Activated T-helper 2 cell treated with anti-CD3 and anti-CD28 coated beads, Interferon-gamma antibody, Interleukin-2, Interleukin-4, amounts not matched to agents 10 μg/mL and 5 μg/mL and 100 μg/mL, durations not matched to agents 14 hours and 24 hours and 36 hours (primary cell): ENCODE measurements around the gene PANX3. TPM values are rescaled to one million over a fixed set of nuclear protein-coding genes. Genes with fewer than 3 reads are reported as not detected.

Experiments
- DNase-seq: peaks from one replicate; pipeline ENCODE4 v3.0.0; 2021; ENCODE audit warnings: low spot score
- H3K27ac Mint-ChIP-seq: one replicate; pipeline ENCODE4 v1.8.0; 2021; ENCODE audit warnings: mixed read lengths
- H3K27me3 Mint-ChIP-seq: one replicate; pipeline ENCODE4 v1.8.0; 2021; ENCODE audit warnings: low read depth, mixed read lengths
- H3K36me3 Mint-ChIP-seq: one replicate; pipeline ENCODE4 v1.8.0; 2021; ENCODE audit warnings: low read depth, mixed read lengths
- H3K4me1 Mint-ChIP-seq: one replicate; pipeline ENCODE4 v1.8.0; 2021; ENCODE audit warnings: low read depth, mixed read lengths
- H3K4me3 Mint-ChIP-seq: one replicate; pipeline ENCODE4 v1.8.0; 2021; ENCODE audit warnings: low read depth, mild to moderate bottlenecking, moderate library complexity, mixed read lengths
- H3K9me3 Mint-ChIP-seq: one replicate; pipeline ENCODE4 v1.8.0; 2021; ENCODE audit warnings: mixed read lengths
- intact Hi-C: fragments of 100-400 bp; cut with micrococcal nuclease; formaldehyde crosslinking; loops from one replicate; pipeline ENCODE4 v1.15.1; 2023
- total RNA-seq: library from RNA; stranded (reverse); gene quantifications from 2 replicates; pipeline ENCODE4 v1.2.3, GENCODE V29; 2022

PANX3 gene
- total RNA-seq, 1 donor from 2014 or later: not detected

GRCh38 chr11:124623861-124624525 is 12.8 kb downstream of the PANX3 start:
- H3K27ac Mint-ChIP-seq: peak overlapping the region; percentile 92
- peak overlapping the region; percentile 96 for H3K4me3 Mint-ChIP-seq
- peaks cover 42% of the 10 kb centered on the region for H3K36me3 Mint-ChIP-seq
- intact Hi-C loops: loop anchor here (2.0 to 5.0 kb wide), 4 partner anchors 49 to 488 kb away; partner anchors contain the start of genes CCDC15, MSANTD2, SIAE and SPA17
- peaks cover 17% of the 10 kb centered on the region for H3K27me3 Mint-ChIP-seq
- H3K4me1 Mint-ChIP-seq: peaks cover 28% of the 10 kb centered on the region
- no peak for DNase-seq
- no peaks in the 10 kb centered on the region for H3K9me3 Mint-ChIP-seq

- DNase-seq: no peak
- peaks cover 50% of the 10 kb centered on the region for H3K36me3 Mint-ChIP-seq
- peaks cover 6% of the 10 kb centered on the region for H3K27me3 Mint-ChIP-seq
- H3K9me3 Mint-ChIP-seq: no peaks in the 10 kb centered on the region
- peak overlapping the region; percentile 63 for H3K27ac Mint-ChIP-seq
- peaks cover 28% of the 10 kb centered on the region for H3K4me1 Mint-ChIP-seq
- intact Hi-C loops: no loop called here
- H3K4me3 Mint-ChIP-seq: peak overlapping the region; percentile 46
Observed at GRCh38 chr11:124625504-124626168, 14.4 kb downstream of the PANX3 start.

- intact Hi-C loops: no loop called here
- no peaks in the 10 kb centered on the region for H3K27me3 Mint-ChIP-seq
- H3K9me3 Mint-ChIP-seq: no peaks in the 10 kb centered on the region
- peaks cover 28% of the 10 kb centered on the region for H3K4me1 Mint-ChIP-seq
- DNase-seq: no peak
- peaks cover 66% of the 10 kb centered on the region for H3K36me3 Mint-ChIP-seq
- no peak overlapping the region for H3K4me3 Mint-ChIP-seq
- H3K27ac Mint-ChIP-seq: no peak overlapping the region
Observed at GRCh38 chr11:124627546-124627945, 16.3 kb downstream of the PANX3 start.

- intact Hi-C loops: no loop called here
- H3K27ac Mint-ChIP-seq: no peak overlapping the region
Observed at GRCh38 chr11:124629961-124630360, 18.7 kb downstream of the PANX3 start.

GRCh38 chr11:124633355-124633754 is 22.1 kb downstream of the PANX3 start:
- no peaks in the 10 kb centered on the region for H3K9me3 Mint-ChIP-seq

More at GRCh38 chr11:124629961-124630360, 18.7 kb downstream of the PANX3 start:
- H3K4me3 Mint-ChIP-seq: no peak overlapping the region
- H3K4me1 Mint-ChIP-seq: peaks cover 17% of the 10 kb centered on the region
- H3K27me3 Mint-ChIP-seq: no peaks in the 10 kb centered on the region
- H3K9me3 Mint-ChIP-seq: no peaks in the 10 kb centered on the region
- no peak for DNase-seq
- H3K36me3 Mint-ChIP-seq: peaks cover 76% of the 10 kb centered on the region

GRCh38 chr11:124635932-124636331 is 24.7 kb downstream of the PANX3 start:
- Mint-ChIP-seq H3K9me3 (no peaks in the 10 kb centered on the region), H3K27ac (no peak overlapping the region), H3K4me1 (no peaks in the 10 kb centered on the region), H3K27me3 (no peaks in the 10 kb centered on the region), H3K4me3 (no peak overlapping the region), H3K36me3 (peaks cover 61% of the 10 kb centered on the region)
- DNase-seq: no peak
- intact Hi-C loops: no loop called here

More at GRCh38 chr11:124633355-124633754, 22.1 kb downstream of the PANX3 start:
- Mint-ChIP-seq H3K27ac (no peak overlapping the region), H3K4me3 (no peak overlapping the region), H3K4me1 (peaks cover 3% of the 10 kb centered on the region), H3K27me3 (no peaks in the 10 kb centered on the region), H3K36me3 (peaks cover 68% of the 10 kb centered on the region)
- DNase-seq: no peak
- intact Hi-C loops: no loop called here

- no peak overlapping the region for H3K27ac Mint-ChIP-seq
- no peak overlapping the region for H3K4me3 Mint-ChIP-seq
- no peaks in the 10 kb centered on the region for H3K9me3 Mint-ChIP-seq
- no peak for DNase-seq
- peaks cover 6% of the 10 kb centered on the region for H3K4me1 Mint-ChIP-seq
- H3K27me3 Mint-ChIP-seq: no peaks in the 10 kb centered on the region
- intact Hi-C loops: no loop called here
- peaks cover 36% of the 10 kb centered on the region for H3K36me3 Mint-ChIP-seq
Observed at GRCh38 chr11:124638500-124638899, 27.3 kb downstream of the PANX3 start.

- intact Hi-C loops: no loop called here
- no peaks in the 10 kb centered on the region for H3K9me3 Mint-ChIP-seq
Observed at GRCh38 chr11:124639186-124639585, 28.0 kb downstream of the PANX3 start.

GRCh38 chr11:124640666-124641065 is 29.4 kb downstream of the PANX3 start:
- intact Hi-C loops: no loop called here
- Mint-ChIP-seq H3K4me3 (no peak overlapping the region), H3K27me3 (no peaks in the 10 kb centered on the region), H3K9me3 (no peaks in the 10 kb centered on the region), H3K36me3 (peaks cover 26% of the 10 kb centered on the region), H3K4me1 (peaks cover 12% of the 10 kb centered on the region), H3K27ac (no peak overlapping the region)
- DNase-seq: no peak

More at GRCh38 chr11:124639186-124639585, 28.0 kb downstream of the PANX3 start:
- Mint-ChIP-seq H3K4me1 (peaks cover 9% of the 10 kb centered on the region), H3K27ac (no peak overlapping the region), H3K4me3 (no peak overlapping the region), H3K36me3 (peaks cover 29% of the 10 kb centered on the region), H3K27me3 (no peaks in the 10 kb centered on the region)
- no peak for DNase-seq

- H3K9me3 Mint-ChIP-seq: no peaks in the 10 kb centered on the region
- no peaks in the 10 kb centered on the region for H3K27me3 Mint-ChIP-seq
- intact Hi-C loops: no loop called here
- no peak for DNase-seq
- no peak overlapping the region for H3K4me3 Mint-ChIP-seq
- no peak overlapping the region for H3K27ac Mint-ChIP-seq
- peaks cover 15% of the 10 kb centered on the region for H3K36me3 Mint-ChIP-seq
- H3K4me1 Mint-ChIP-seq: peaks cover 12% of the 10 kb centered on the region
Observed at GRCh38 chr11:124642628-124643027, 31.4 kb downstream of the PANX3 start.

GRCh38 chr11:124643042-124643604 is 31.9 kb downstream of the PANX3 start:
- H3K4me1 Mint-ChIP-seq: peaks cover 12% of the 10 kb centered on the region
- no peaks in the 10 kb centered on the region for H3K27me3 Mint-ChIP-seq
- peaks cover 11% of the 10 kb centered on the region for H3K36me3 Mint-ChIP-seq
- no peak for DNase-seq
- H3K4me3 Mint-ChIP-seq: no peak overlapping the region
- intact Hi-C loops: no loop called here
- no peaks in the 10 kb centered on the region for H3K9me3 Mint-ChIP-seq
- H3K27ac Mint-ChIP-seq: no peak overlapping the region

GRCh38 chr11:124643605-124644425 is 32.6 kb downstream of the PANX3 start:
- no peaks in the 10 kb centered on the region for H3K27me3 Mint-ChIP-seq
- DNase-seq: no peak
- no peak overlapping the region for H3K4me3 Mint-ChIP-seq
- no peak overlapping the region for H3K27ac Mint-ChIP-seq
- H3K9me3 Mint-ChIP-seq: no peaks in the 10 kb centered on the region
- peaks cover 12% of the 10 kb centered on the region for H3K4me1 Mint-ChIP-seq
- H3K36me3 Mint-ChIP-seq: peaks cover 5% of the 10 kb centered on the region
- intact Hi-C loops: loop anchor here (1.0 kb wide), 2 partner anchors 119 to 193 kb away; no protein-coding TSS in a partner anchor
